NCI-H345 treated with DMSO at 0.1 percent for 48 hours (cell line): Measurements from ENCODE around the gene BANP.

Source experiments
- DNase-seq: peaks from one replicate; lab custom pipeline; 2025; ENCODE audit not compliant: unreplicated experiment; lab: John Stamatoyannopoulos, UW

BANP gene

GRCh38 chr16:87948735-87949070, 2.5 kb upstream of the BANP start:
- DNase-seq: no peak

DNA sequence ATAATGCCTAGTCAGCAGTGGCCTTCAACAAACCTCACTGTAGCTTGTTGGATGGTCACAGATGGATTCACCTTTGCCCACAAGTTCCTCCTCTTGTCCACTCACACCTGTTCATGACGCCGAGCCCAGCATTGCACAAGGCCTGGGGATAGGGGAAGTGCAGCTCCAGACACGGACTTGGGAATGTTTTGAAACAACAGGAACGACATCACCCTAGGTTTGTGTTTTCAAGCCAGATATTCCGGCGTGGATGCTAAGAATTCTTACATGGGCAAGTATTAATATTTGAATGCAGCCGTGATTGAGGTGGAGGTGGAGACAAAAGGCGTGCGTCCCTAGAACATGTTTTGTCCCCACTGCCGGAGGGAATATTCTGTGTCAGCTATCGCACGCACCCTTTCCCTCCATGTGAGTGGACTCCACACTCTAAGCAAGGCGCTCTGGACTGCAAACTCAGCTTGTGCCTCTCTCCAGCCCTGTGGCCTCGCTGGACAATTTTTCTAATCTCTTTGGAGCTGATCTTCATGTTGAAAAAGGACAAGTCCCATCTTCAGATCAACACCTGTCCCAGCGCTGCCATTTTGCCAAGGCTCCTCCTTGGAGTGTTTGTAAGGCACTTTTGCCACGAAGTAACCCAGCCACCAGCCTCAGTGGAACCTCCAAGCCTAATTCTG, 2.0 kb upstream of the BANP start:
- no peak for DNase-seq

GRCh38 chr16:87951552-87952538, 611 bp downstream of the BANP start:
- DNase-seq: no peak

- DNase-seq: no peak
Observed at GRCh38 chr16:87952751-87953150, 1.5 kb downstream of the BANP start.

DNA sequence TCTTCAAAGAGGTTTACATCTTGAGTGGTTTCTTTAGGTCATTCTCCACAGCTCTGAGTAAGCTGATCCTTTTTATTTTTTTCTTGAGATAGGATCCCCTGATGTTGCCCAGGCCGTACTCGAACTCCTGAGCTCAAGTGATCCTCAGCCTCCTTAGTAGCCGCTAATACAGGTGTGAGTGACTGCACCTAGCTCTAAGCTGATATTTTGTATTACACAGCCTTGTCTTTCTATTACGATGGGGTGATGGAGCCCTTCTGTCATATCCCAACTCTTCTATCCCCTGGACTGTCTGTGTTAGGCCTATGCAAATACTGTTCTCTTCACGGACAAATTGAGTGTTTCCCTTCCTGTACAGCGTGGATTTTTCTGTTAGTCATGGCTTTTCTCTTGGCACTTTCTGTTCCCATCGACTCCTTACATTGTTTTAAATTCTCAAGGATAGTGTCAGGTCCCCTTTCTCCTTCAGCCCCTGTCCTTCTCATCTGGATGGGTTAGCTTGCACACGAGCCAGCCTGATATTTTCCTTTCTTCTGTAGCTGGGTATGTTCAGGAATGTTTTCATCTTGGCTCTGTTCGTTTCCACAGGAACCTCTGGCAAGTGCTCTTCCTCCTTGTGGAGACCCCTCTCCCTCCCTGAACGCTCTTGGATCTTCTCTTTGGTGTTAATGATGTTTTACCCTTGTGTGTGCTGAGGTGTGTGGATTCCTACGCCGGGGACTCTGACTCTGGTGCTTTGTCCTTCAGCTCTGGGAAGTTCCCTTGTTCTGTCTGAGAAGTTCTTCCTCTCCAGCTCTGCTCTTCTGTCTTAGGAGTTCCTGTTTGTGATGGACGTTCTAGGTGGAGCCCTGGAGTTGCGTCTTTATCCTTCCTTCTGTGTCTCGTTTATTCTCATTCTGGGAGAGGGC, 2.3 kb downstream of the BANP start:
- no peak for DNase-seq

- DNase-seq: no peak
Observed at GRCh38 chr16:87954361-87954760, 3.1 kb downstream of the BANP start.

DNA sequence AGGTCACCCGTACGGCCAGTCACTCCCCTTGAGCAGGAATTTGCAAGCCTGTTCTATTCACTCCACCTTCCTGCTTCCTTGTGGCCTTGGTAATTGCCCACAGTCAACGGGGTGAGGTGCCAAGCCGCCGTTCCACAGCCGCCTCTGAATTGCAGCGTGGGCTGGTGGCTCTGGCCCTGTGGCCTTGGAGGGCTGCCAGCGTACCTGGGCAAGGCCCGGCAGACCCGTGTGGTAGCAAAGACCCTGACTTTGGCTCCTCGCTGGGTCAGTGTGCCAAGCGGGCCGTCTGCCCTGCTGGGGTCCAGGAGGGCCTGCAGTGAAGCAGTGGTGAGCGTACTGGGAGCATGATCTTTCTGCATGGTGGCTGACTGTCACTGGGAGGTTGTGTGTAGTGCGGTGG, 3.6 kb downstream of the BANP start:
- DNase-seq: no peak

DNA sequence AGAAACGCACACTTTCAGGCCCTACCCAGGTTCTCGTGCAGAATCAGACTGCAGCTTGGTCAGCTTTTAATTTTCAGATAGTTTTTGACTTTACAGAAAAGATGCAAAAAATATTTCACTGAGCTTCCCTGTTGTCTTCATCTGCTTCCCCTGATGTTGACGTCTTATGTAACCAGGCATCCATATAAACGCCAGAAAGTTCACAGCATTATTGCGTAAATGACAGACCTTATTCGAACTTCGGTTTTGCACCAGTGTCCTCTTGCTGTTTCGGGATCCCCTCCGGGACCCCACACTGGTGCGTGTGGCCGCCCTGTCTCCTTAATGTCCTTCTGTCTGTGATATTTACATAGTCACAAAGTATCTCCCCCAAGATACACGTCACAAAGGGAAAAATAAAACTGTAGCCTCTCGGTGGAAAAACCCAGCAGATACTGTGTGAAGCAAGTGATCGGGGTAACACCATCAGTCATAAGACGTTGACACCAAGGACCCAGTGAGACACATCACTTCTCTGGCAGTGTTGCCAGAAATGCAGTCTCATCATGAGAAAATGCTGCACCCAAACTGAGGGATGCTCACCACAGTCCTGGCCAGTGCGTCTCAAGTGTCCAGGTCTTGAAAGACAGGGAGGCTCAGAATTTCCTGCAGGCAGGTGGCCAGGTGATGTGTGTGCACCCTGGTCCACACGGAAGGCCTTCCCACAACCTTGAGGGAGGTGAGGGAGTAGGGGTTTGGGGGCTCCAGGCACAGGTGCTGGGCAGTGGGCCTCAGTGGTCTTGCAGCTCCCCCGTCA, 4.3 kb downstream of the BANP start:
- no peak for DNase-seq

DNA sequence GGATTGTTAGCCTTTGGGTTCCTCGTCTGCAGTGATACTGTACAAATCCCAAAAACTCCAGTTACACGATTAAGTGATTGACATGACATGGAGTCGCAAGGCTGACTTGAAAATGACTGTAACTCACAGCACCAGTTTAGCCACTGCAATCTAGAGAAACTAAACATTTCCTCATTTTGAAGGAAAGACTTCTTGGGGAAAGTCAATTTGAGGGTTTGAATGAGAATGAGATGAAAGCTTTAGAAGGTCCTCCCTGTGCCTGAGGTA, 4.8 kb downstream of the BANP start:
- no peak for DNase-seq

DNA sequence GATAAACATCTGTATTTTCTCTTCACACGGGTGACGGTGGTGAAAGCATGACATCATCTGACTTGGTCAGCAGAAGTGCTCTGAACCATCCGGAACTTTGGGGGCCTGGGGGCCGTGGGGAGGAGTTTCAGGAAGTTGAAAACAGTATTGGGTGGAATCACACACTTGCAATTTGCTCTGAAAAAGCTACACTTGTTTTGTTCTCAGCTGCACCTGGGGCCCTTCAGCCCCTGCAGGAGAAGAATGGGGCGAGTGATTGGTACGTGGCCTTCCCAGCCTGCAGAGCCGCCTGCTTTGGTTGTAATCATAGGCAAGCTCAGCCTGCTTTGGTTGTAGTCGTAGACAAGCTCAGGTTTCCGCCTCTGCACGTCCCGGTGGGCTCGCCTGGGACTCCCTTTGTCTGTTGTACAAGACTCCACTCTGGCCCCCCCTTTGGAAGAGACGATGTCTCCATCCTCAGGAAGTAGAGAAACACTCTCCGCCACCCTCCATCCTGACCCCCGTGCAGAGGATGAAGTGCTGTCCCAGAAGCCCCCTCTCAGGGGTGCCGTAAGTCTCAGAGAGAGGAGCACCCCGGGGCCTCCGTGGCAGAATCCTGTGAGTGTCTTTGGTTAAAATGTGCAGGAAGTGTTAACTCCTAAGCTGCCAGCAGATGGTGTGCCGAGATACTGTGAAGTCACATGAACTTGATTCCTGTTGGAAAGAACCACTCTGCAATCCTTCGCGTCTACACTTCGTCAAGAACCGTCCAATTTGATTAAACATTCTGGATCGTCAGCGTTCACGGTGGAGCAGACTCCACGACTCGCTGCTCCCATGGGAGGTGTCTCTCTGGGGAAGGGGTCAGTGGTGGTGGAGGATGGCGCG, 5.4 kb downstream of the BANP start:
- no peak for DNase-seq

DNA sequence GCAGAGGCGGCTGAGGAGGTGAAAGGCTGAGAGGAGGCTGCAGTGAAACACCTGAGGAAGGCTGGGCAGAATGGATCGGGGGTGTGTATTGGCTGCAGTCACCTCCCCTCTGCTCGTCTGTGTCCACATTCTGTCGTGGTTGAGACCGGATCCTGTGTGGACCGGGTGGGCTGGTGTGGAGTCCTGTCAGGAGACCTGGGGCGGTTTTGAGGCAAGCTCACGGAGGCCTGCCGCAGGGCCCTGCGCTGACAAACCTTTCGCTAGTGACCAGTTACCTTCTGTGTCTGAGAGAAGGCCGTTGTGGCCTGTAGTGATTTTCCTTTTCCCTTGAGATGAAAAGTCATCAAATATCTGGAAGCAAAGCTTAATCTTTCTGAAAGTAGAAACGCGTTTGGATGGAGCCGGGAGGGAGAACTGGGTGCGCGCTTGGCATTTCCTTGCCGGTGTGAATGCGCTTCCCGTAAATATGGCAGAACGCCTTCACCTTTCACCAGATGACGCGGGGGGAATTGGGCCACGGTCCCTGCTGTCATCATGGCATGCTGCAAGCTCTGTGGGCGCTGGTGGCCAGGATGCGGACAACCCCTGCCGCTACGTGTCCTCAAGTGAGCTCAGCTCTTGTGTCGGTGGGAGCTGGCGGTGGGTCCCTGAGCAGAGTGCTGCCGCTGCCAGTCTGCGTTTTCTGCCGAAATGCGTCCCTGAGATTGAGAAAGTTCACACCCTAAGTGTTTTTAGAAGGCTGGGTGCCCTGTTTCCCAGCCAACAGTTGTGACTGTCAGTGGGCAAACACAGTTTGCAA, 6.3 kb downstream of the BANP start:
- DNase-seq: no peak

DNA sequence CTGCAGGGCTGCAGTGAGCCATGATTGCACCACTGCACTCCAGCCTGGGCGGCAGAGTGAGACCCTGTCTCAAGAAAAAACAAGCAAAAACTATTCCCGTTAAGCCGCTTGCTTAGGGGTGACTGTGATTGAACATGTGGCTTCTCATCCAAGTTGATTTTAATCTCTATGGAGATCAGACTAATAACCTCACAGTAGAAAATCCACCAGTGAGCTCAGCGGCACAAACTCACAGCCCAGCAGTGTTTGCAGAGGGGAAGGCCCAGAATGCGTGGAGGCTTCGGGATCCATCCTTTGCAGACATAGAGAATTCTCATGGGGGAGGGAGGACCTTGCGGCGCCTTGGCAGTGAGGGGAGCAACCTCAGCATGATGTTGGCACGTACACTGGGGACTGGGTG, 7.4 kb downstream of the BANP start:
- DNase-seq: no peak

- no peak for DNase-seq
Observed at GRCh38 chr16:87959391-87959990, 8.3 kb downstream of the BANP start.

GRCh38 chr16:87960296-87960695, 9.1 kb downstream of the BANP start:
- no peak for DNase-seq

- no peak for DNase-seq
Observed at GRCh38 chr16:87960852-87961251, 9.6 kb downstream of the BANP start.

DNA sequence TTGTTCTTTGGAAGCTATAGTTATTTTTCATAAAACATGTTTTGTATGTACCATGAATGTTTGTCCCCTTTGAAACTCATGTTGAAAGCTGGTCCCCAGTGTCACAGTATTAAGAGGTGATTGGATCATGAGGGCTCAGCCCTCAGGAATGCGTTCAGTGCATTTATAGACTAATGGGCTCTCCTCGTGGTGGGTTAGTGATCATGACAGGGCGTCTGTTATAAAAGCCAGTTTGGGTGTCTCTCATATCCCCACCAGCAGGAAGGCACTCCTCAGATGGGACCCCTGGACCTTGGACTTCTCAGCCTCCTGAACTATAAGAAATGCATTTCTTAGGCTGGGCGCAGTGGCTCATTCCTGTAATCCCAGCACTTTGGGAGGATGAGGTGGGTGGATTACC, 10.4 kb downstream of the BANP start:
- no peak for DNase-seq

- no peak for DNase-seq
Observed at GRCh38 chr16:87963400-87963799, 12.2 kb downstream of the BANP start.

DNA sequence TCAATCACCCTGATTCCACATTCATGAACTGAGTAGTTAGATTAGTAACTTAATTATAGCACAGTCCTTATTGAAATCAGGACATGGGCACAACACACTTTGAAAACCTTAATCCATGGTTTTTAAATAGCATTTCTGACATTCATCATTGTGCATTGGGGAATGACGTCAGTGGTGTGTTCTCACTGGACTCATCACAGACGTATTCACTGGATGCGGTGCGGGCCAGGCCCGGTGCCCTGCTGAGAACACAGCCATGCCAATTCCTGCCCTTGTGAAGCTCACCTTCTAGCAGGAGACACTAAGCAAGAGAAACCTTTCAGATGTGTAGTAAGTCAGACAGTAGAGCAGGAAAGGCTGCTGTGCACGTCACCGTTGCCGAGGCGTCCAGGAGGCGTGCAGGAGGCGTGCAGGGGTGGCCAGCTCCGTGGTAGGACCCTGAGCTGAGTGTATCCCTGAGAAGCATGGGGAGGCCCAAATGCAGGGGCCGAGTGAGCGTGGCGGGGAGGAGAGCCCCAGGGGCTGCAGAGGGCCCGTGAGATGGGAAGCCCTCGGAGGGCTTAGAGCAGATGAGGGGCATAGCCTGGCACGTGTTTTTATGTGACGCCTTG, 12.9 kb downstream of the BANP start:
- DNase-seq: no peak
